ENCODE measurements around the gene MED22.
A peak's percentile ranks its signal among the peaks of the same experiment; 100 is the strongest.

Gene MED22

DNA sequence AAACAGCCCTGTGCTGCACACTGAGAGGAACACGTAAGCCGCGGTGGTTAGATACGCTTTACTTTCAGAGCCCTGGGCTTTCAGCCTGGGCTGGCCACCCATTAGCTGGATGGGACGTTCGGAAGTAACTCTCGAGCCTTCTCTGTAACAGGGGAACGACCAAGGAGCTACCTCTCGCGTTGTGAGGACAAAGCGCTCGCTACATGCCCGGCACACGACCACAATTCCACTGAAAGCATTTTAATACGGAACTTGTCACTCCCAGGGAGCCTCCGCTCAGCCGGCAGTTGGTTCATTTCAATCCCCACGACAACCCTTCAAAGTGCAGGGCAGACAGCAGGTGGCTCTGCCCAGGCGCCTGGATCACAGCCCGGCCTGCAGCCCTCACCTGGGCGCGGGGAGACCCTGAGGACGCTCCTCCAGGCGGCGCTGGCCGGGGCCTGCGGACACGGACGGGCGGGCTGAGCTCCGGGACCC lies 8.0 kb upstream of the MED22 start:
- DNase-seq (ENCODE audit: low spot score): no peak

DNA sequence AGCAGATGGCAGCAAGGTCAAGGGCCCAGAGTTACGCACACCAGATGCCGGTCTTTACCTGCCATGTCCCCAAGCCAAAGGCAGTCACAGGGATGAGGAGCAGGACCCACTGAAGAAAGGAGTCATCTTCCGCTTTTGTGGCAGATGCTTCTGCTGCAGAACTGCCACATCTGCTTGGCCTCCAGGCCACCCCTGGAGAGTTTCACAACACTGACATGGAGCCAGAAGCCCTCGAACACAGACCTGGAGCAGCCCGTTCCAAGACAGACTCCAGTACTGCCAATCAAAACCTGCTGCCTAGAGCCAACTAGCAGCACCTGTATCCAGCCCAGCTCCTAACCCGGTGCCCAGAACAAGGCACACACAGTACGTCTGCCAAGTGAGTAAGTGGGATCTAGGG lies 6.8 kb upstream of the MED22 start:
- DNase-seq (ENCODE audit: low spot score): no peak

DNA sequence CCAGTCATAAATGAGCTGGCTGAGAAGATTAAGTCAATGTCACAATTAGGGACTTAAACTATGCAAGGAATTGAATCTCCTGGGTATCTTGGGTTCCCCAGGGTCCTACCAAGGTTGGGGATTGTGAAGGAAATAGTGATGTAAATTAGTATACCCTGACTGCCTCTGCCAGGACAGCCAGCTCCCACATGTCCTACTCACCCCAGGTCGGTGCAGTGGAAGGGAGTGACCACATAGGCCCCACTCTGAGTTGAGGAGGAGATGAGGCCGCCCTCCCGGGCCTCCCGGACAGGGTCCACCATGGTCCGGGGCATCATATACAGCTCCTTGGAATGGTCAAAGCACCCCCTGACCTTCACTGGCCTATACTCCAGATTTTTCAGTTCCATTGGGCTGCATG lies 5.6 kb upstream of the MED22 start:
- no peak for DNase-seq (ENCODE audit: low spot score)

DNA sequence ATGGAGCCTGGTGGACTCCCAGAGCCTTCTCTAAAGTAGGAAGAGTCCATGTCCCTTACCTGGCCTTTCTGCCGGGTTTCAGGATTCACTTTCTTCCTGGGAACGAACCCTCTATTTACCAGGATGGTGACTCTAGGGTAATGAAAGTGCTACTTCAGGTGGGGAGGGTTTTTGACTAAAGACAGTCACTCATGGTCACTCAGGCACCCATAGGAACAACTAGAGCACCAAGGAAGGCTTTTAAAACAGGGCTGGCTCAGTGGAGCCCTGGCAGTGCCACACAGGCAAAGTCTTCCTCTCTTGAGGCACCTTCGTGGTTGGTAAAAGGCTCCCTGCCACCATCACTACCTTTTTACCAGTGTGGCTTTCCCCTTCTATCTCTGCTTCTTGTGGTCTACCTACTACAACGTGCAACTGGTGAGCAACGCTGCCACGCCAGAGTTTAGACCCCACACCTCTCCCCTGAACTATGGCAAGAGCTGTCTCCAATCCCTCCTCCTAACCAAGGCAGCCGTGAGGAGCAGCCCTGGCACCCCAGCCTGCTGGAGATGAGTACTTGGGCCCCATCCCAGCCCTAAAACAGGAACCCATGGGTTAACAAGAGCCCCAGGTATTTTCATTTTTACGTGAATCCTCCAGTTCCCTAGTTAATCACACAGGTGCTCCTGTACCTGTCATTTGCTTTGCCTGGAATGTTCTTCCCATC lies 4.9 kb upstream of the MED22 start:
- no peak for DNase-seq (ENCODE audit: low spot score)

DNA sequence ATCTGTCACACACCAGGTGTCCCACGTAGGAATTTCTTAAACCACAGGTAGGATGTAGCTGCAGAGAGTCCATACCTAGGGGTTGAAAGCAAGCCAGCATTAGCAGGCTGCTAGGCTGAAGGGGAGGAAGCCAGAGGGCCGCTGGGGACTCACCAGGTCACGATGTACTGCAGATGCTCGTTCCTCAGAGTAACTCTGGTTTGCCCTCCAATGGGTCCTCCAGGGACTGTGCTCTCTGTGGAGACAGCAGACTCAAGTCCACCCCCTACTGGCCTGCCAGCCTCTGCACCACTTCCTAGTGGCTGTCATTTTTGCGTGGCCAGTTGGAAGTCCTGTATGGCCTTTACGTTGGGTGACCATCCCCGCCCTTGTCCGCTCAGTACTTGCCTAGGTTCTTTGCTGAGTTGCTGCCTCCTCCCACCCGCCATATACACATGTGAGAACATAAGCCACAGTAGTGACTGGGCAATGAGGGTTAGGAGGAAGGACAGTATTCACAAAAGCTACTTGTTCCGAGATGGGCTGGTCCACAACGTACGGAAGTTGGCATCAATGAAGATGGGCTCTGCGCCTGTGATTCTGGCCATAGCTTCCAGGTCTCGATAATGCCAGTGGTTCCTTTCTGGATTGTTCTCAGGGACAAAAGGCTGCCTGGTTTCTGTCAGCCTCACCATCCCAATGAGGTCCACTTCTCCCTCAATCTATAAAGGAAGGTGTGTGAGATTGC lies 4.1 kb upstream of the MED22 start:
- DNase-seq (ENCODE audit: low spot score): peak; percentile 70

DNA sequence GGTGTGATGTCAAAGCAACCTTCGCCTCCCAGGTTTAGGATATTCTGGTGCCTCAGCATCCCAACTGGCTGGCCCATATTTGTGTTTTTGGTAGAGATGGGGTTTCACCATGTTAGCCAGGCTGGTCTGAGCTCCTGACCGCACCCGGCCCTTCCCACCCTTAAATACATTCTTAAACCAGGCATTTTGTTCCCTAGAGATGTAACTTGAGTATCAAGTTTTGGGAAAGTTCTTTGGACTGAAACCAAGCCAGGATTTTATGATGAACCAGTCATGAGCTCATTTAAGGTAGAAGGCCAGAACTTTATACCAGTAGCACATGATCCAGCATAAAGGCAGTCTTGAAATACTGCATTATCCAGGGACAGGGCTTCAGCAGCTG lies 3.6 kb upstream of the MED22 start:
- DNase-seq (ENCODE audit: low spot score): no peak

DNA sequence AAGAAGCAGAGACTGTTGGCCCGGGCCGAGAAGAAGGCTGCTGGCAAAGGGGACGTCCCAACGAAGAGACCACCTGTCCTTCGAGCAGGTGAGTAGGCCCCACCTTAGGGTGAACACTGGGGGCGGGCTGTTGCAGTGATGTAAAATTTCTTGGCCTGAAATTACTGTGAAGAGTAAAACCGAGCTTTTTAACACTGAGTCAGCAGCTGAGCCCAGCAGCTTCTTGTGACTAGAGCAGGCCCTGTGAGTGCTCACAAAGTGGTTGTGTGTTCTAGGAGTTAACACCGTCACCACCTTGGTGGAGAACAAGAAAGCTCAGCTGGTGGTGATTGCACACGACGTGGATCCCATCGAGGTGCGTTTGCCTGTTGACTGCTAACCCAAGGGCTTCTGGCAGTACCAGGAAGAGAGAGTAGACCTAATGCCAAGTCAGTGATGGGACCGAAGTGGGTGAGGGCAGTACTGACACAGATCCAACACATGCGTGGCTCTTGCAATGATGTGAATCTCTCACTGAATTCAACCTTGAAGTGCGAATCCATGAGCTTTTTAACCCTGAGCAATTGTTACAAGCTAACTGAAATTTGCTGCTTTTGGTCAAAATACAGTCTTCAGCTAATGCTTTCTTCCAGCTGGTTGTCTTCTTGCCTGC lies 2.2 kb upstream of the MED22 start:
- no peak for DNase-seq (ENCODE audit: low spot score)

DNA sequence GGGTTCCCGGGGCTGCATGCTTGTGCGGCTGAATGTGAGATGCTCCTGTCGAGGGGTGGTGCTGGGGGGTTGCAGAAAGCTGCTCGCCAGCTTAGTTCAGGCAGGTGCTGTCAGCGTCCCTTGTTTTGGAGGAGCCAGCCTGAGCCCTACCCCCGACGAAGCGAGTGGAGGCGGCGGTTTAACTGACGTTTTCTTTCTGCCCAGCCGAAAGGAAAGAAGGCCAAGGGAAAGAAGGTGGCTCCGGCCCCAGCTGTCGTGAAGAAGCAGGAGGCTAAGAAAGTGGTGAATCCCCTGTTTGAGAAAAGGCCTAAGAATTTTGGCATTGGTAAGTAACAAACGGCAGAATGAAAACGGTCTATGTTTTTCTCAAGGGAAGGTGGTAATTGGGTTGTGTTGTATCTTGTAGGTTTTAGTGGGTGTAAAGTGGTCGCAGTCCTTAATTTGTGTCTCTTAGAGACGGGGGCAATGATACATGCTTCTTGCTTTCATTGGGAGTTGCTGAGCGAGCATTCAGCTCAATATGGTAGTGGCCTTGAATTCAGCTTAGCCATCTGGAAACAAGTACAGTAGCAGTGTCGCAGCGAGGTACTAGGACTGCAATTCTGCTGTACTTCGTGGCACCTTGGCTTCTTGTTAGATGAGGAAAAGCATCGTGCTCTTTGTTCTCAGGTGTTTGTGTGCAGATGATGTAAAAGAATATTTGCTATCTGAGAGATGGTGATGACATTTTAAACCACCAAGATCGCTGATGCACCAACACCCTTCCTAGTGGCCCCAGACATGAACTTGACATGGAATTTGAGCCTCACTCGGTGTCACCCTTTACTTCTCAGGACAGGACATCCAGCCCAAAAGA lies 1.0 kb upstream of the MED22 start:
- no peak for DNase-seq (ENCODE audit: low spot score)

DNA sequence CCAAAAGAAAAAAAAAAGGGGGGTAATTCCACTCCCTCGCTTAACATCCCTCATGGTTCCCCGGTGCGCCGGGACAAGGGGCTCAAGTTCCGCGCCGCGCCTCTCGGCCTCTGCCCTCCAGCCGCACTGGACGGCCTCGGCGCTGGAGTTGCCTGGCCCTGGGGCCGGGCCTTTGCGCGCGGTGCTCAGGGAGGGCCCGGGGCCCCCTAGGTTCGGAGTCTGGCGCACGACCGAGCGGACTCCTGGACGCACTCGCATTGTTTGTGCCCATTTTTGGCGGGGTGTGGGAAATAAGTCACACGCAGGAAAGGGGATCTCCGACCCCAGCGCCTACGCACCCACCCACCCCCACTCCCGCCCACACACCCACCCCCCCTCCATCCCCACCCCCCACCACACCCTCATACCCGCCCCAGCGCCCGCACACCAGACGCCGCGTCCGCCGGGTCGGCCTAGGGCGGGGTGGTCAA lies 381 bp downstream of the MED22 start:
- DNase-seq (ENCODE audit: low spot score): peak; percentile 70

DNA sequence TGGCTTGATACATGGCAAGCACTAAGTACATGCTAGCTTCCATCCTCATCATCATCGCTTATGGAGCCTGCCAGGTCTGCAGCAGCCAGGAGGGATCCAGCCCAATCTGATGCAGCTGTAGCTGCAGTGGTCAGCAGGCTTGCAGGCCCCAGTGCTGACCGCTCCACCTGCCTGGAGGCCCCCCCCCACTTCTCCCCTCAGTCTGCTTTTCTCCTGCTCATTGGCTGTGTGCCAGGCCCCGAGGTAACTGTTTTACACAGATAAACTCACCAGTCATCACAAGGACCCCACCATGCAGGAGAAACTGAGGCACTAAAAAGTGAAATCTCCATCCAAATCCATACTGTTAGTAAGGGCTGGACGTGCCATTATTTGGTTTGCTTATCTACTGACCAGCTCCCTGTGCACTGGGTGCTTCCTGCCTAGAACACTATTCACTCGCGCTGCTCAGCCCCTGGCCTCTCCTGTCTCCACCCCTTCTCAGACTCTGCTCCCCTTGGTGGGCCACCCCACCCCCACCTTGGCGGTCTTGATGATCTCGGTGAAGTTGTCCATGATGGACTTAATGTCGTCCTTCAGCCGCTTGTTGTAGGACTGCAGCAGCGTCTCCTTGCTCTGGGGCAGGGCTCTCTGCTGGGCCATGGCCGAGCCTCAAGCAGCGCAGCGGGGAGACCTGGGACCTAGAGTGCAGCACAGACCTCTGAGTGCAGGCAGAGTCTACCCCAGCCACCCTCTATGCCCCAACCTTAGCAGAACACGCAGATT lies 1.7 kb downstream of the MED22 start:
- DNase-seq (ENCODE audit: low spot score): no peak

DNA sequence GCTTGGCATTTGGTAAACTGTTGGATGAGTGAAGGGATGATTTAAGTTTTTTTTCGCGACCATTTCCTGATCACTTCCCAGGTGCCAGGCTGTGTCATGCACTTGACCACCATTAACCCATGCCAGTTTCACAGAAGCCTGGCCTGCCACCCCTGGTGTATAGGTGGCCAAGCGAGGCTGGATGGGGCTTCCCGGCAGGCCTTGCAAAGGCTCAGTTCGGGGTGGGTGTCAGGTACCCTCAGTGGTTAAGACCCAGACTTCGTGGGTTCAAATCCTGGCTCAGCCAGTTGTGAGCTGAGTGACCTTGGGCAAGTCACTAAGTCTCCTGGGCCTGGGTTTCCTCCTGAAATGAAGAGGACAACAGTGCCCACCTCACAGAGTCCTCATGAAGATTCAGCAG lies 2.3 kb downstream of the MED22 start:
- no peak for DNase-seq (ENCODE audit: low spot score)

DNA sequence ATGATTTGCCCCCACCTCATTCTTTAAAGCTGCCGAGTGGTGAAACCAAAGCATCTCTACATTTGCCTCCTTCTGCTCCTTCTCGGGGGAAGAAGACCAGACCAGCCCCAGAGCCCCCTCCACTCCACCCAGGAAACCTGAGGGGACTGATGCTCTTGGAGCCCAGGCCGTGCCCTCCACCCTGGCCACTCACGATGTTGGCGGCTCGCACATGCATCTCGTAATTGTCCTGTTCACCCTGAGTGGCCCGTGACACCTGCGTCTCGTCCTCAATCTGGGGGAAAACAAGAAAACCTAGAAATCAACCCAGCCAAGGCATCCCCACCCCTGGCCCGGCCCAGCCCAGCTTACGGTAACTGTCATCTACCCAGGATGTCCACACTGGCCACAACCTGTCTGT lies 3.0 kb downstream of the MED22 start:
- DNase-seq (ENCODE audit: low spot score): no peak

DNA sequence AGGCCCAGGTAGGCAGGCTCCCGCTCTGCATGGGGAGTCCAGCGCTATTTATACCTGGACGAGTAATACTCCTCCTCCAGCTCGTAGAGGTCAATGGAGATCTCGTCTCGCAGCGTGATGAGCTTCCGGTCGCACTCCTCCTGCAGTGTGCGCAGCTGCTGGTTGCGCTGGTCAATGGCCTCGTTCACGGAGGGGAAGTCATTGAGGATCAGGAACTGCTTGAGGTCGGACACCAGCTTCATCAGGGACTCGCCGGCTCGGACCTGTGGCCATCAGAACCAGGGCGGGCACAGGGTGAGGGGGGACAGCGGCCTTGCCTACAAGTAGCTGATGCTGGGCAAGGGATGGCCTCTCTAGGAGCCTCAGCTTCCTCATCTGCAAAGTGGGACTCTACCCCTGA lies 3.9 kb downstream of the MED22 start:
- no peak for DNase-seq (ENCODE audit: low spot score)

DNA sequence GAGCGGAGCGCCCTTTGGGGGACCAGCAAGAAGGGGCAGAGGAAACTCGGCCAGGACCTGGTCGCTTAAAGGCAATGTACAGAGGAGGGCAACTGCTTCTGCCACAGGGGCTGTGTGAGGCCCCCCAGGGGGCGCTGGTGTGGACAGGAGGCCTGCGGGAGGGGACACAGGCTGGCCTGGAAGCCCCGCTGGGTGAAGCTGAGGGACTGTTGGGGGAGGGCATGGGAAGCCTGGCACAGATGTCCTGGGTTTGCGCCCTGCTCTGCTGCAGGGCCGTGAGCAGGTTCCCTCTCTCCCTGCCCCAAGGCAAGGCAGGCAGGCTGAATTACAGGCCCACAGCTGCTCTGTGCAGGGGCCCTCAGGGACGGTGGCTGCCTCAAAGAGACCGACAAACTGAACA lies 5.4 kb downstream of the MED22 start:
- DNase-seq (ENCODE audit: low spot score): no peak

DNA sequence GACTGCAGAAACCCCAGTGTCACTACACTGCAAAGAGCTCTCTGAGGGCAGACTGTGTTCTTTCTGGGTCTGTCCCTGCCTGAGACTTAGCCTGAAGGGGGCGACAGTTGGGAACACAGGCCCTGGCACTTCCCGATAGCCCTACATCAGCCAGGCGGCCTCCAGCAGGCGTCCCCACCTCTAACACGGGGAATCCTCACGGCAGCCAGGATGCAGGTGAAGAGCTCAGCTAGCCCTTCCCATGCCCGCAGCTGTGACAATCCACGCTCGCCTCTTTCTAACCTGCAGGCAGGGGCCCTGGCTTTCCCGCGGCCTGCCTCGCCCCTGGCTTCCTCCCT lies 5.9 kb downstream of the MED22 start:
- DNase-seq (ENCODE audit: low spot score): no peak

DNA sequence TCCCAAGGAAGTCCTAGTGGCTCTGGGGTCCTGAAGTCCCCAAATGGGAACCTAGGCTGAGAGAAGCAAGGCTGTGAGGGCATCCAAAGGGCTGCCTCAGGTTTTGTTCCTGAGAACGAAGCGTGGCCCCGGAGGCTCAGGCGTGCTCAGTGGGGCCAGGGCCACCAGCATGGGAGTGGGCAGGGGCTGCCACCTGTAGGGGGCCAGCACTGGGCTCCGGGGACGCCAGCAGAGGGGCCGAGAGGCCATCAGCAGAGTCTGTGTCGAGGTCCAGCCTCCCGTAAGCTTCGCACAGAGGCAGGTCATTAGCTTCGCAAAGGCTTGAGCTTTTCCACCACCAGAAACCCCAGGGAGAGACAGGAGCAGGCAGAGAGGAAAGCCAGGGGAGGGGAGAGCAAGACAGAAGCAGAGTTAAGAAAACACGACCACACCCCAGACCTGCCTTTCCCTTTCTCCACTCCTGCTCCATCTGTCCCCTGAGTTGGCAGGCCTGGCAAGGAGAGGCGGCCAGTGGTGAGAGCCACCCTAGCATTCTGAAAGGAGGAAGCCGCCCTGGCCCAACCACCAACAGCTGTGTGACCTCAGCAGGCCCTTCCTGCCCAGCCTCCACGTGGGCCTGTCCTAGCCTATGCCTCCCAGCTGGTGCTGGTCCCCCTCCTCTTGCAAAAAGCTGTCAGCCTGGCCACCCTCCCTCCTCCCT lies 6.4 kb downstream of the MED22 start:
- DNase-seq (ENCODE audit: low spot score): no peak

DNA sequence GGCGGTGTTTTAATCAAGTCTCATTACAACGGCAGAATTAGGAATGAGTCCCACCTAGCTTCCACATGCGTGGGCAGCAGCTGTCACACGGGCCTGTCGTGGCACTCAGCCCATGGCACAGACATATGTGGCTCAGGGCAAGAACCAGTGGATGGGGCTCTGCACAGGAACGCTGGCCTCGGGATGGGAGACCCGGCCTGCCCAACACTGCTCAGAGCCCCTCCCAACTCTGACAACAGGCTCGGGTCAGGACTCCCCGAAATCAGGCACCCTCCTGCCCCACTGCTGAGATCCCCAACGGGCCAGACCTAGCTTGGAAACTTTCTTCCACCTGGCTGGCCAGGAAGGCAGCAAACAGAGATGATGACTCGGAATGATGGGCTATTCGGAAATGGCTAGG lies 7.0 kb downstream of the MED22 start:
- no peak for DNase-seq (ENCODE audit: low spot score)

DNA sequence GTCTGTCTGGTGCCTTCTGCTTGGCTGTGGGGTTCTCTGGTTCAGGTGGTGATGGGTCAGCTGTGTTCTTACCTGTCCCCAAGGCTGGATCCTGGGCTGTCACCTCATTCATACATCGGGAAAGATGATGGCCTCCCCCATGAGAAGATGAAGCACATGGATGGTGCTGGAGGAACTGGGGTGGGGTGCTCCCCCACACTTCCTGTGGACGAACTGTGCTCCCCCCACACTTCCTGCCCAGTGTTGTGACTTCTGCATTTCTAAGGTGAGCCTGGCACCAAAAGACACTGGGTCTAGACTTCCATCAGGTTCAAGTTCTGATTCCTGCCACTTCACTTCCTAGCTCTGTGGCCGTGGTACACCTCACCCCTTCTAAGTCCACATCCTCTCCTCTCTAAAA lies 7.7 kb downstream of the MED22 start:
- no peak for DNase-seq (ENCODE audit: low spot score)

DNA sequence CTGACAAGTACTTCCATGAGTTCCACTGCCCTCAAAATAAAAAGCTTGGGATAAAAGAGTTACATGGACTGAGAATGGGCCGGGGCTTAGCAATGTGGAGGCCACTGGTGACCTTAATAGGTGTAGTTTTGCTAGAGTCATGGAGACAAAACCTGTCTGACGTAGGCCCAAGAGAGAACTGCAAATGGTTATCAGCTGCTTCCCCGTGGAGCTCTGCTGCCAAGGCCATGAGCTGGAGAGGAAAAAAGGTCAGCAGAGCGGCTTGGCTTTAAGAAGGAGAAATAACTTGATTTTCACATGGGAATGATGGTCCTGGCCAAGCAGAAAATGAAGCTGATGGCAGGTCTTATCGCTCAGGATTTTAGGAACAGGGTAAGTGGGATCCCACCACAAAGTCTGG lies 8.3 kb downstream of the MED22 start:
- no peak for DNase-seq (ENCODE audit: low spot score)

DNA sequence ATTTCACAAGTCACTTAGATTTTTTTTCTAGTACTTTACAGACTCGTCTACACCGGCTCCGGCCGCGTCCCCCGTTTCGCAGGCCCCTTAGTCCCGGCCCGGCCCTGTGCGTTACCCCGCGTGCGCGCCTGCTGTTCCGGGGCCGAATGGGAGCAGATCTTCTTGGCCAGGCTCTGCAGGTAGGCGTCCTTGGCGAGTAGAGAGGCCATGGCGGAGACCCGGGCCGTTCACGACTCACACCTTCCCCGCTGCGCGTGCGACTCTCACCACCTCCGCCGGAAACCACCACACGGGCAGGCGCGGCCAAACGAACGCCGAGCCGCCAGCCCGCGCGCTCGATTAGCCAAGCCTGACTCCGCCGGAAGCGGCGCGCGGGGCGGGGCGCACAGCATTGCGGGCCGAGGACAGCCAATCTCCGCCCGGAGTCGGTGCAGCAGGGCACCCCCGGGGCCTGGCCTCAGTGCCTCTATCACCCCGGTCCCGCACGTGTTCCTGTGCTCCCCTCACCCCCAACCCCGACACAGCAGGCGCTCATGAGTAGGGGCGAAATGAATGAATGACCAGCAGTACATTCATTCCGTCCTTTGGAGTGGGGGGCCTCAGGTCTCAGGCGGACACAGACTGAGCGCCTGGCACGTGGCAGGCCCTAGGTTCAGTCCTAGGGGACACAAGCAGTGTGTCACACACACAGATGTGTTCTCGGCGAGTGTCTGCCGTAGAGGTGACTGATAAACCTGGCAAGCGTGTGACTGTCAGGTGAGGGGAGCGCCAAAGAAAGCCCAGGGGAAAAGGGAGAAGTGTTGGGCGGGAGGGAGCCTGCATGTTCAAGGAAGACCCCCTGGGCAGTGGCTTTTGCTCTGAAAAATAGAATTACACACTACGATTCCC lies 11.8 kb downstream of the MED22 start, which contains the start of gene SURF6:
SURF6 (minus strand) TSS at position 265 of the 888 bp plus-strand sequence; CDS start at position 209, 56 bp downstream.
- DNase-seq (ENCODE audit: low spot score): peak; percentile 93

All from ecto neural progenitor cell (in vitro differentiated cells).